Activated CD4-positive, alpha-beta T cell treated with anti-CD3 and anti-CD28 coated beads for 48 hours (primary cell): ENCODE data around the gene NMRK1.
A peak's percentile ranks its signal among the peaks of the same experiment; 100 is the strongest.

Experiments
- DNase-seq: peaks from one replicate; pipeline ENCODE4 v3.0.0-alpha.2; 2020

The NMRK1 gene

GRCh38 chr9:75101004-75101588 is 13.1 kb upstream of the NMRK1 start:
- no peak for DNase-seq

GRCh38 chr9:75096796-75097195 is 8.8 kb upstream of the NMRK1 start:
- no peak for DNase-seq

GRCh38 chr9:75092766-75093165 is 4.8 kb upstream of the NMRK1 start:
- DNase-seq, result no peak

- no peak for DNase-seq
Observed at GRCh38 chr9:75090579-75090978, 2.6 kb upstream of the NMRK1 start.

- DNase-seq, result no peak
Observed at GRCh38 chr9:75089373-75089766, 1.4 kb upstream of the NMRK1 start.

GRCh38 chr9:75088646-75089372 is 854 bp upstream of the NMRK1 start:
- DNase-seq, result peak; percentile 19

- DNase-seq, result peak; percentile 49
Observed at GRCh38 chr9:75087289-75087823, 599 bp downstream of the NMRK1 start.

- peak; percentile 30 for DNase-seq
Observed at GRCh38 chr9:75086541-75087288, 1.2 kb downstream of the NMRK1 start.

- no peak for DNase-seq
Observed at GRCh38 chr9:75085640-75086039, 2.3 kb downstream of the NMRK1 start.

GRCh38 chr9:75084081-75084672 is 3.8 kb downstream of the NMRK1 start:
- DNase-seq, result no peak

- peak; percentile 29 for DNase-seq
Observed at GRCh38 chr9:75083188-75083970, 4.6 kb downstream of the NMRK1 start.

- DNase-seq, result no peak
Observed at GRCh38 chr9:75081632-75082031, 6.3 kb downstream of the NMRK1 start.

- no peak for DNase-seq
Observed at GRCh38 chr9:75072895-75073294, 15.1 kb downstream of the NMRK1 start.

- DNase-seq, result peak; percentile 85
Observed at GRCh38 chr9:75071530-75072122, 16.3 kb downstream of the NMRK1 start.

GRCh38 chr9:75069171-75069570 is 18.8 kb downstream of the NMRK1 start:
- DNase-seq, result no peak

- DNase-seq, result no peak
Observed at GRCh38 chr9:75067894-75068293, 20.1 kb downstream of the NMRK1 start.

GRCh38 chr9:75065510-75065909 is 22.4 kb downstream of the NMRK1 start:
- DNase-seq, result no peak

GRCh38 chr9:75064307-75065025 is 23.5 kb downstream of the NMRK1 start:
- DNase-seq, result no peak

GRCh38 chr9:75063556-75064305 is 24.2 kb downstream of the NMRK1 start:
- no peak for DNase-seq

- DNase-seq, result no peak
Observed at GRCh38 chr9:75061169-75061568, 26.8 kb downstream of the NMRK1 start.
